GM18951 (cell line): Measurements from ENCODE around the gene CHAC2.
"Not testable (repeated sequence)": the region's sequence is repeated elsewhere in the genome, so short reads cannot be mapped to it uniquely, and the experiment has no call there.

Experiments used
- POLR2A ChIP-seq: IDR thresholded peaks from 4 replicates; pipeline ENCODE4 v1.6.1; 2011; ENCODE audit warnings: mild to moderate bottlenecking; ENCODE audit not compliant: insufficient read length, insufficient read depth; ENCODE audit errors: extremely low read depth
- in situ Hi-C: fragments of 300-500 bp; cut with MboI; formaldehyde crosslinking; loops from one replicate; pipeline ENCODE4 v1.12.0; 2022; ENCODE audit warnings: low sequenced_read_pairs, mixed read lengths, inconsistent platforms; ENCODE audit not compliant: unreplicated experiment

CHAC2 gene

GRCh38 chr2:53756644-53757043 is 11.0 kb upstream of the CHAC2 start:
- in situ Hi-C loops: no loop called here

GRCh38 chr2:53757206-53757605 is 10.4 kb upstream of the CHAC2 start:
- in situ Hi-C loops: not testable (repeated sequence)

More at GRCh38 chr2:53756644-53757043, 11.0 kb upstream of the CHAC2 start:
- TF ChIP-seq POLR2A: no peak

GRCh38 chr2:53765767-53766166 is 1.8 kb upstream of the CHAC2 start:
- TF ChIP-seq POLR2A: no peak
- in situ Hi-C loops: no loop called here

GRCh38 chr2:53768242-53768542 is 588 bp downstream of the CHAC2 start:
- no peak for TF ChIP-seq POLR2A
- in situ Hi-C loops: no loop called here

GRCh38 chr2:53769318-53769945 is 1.8 kb downstream of the CHAC2 start:
- TF ChIP-seq POLR2A: no peak
- in situ Hi-C loops: no loop called here

- TF ChIP-seq POLR2A: no peak
- in situ Hi-C loops: no loop called here
Observed at GRCh38 chr2:53770264-53770663, 2.7 kb downstream of the CHAC2 start.

GRCh38 chr2:53777134-53777533 is 9.5 kb downstream of the CHAC2 start:
- in situ Hi-C loops: no loop called here
- no peak for TF ChIP-seq POLR2A

GRCh38 chr2:53778536-53779162 is 11.0 kb downstream of the CHAC2 start:
- TF ChIP-seq POLR2A: no peak
- in situ Hi-C loops: no loop called here

- in situ Hi-C loops: no loop called here
- no peak for TF ChIP-seq POLR2A
Observed at GRCh38 chr2:53780056-53780455, 12.5 kb downstream of the CHAC2 start.

- in situ Hi-C loops: no loop called here
- TF ChIP-seq POLR2A: no peak
Observed at GRCh38 chr2:53782676-53783075, 15.1 kb downstream of the CHAC2 start.

GRCh38 chr2:53784436-53784835 is 16.8 kb downstream of the CHAC2 start:
- in situ Hi-C loops: no loop called here
- TF ChIP-seq POLR2A: no peak

- TF ChIP-seq POLR2A: no peak
- in situ Hi-C loops: no loop called here
Observed at GRCh38 chr2:53785366-53785765, 17.8 kb downstream of the CHAC2 start.

GRCh38 chr2:53786352-53786704 is 18.7 kb downstream of the CHAC2 start:
- no peak for TF ChIP-seq POLR2A
- in situ Hi-C loops: no loop called here

- TF ChIP-seq POLR2A: peak; percentile 81
- in situ Hi-C loops: no loop called here
Observed at GRCh38 chr2:53786705-53787613, 19.4 kb downstream of the CHAC2 start, which contains the start of the genes ASB3 and ERLEC1. TSS of gene ASB3 (minus strand) at chr2:53786953. CDS start at chr2:53765572, 21,381 bp downstream. TSS of gene ERLEC1 (plus strand) at chr2:53787044. CDS start at chr2:53787211, 167 bp downstream.
